Measurements from ENCODE around the gene DPM2. TPM values are rescaled to one million over a fixed set of nuclear protein-coding genes. Genes with fewer than 3 reads are reported as not detected.

DPM2 gene
- total and polyA plus RNA-seq, 8 donors, result 1.7 to 98.2 (median 35.3) TPM

- intact Hi-C loops (cut with DNase I; ENCODE audit: low total_unique reads), result no loop called here
- 40 to 63% (median 52%) methylated on average over 21 of the region's 21 CpGs for WGBS, 5 donors
- DNase-seq, result peak in 1 of 2 donors; percentile 90
- no peaks in the 10 kb centered on the region for H3K27me3 ChIP-seq
- H3K36me3 ChIP-seq, result peaks cover under 1 to 55% (median 39%) of the 10 kb centered on the region in 4 donors
- TF ChIP-seq CTCF (IDR thresholded peaks at IDR 0.05), result no peak
- TF ChIP-seq POLR2A (IDR thresholded peaks at IDR 0.05), result no peak
- TF ChIP-seq POLR2AphosphoS5 (IDR thresholded peaks at IDR 0.05), result peak in 2 of 3 donors; percentile 2 to 29
- no peak for TF ChIP-seq EP300 (IDR thresholded peaks at IDR 0.05)
- H3K4me1 ChIP-seq, result peaks cover 42 to 82% (median 64%) of the 10 kb centered on the region in 4 donors
- H3K9me3 ChIP-seq, result no peaks in the 10 kb centered on the region
- H3K27ac ChIP-seq, result peak overlapping the region in 4 of 5 donors; percentile 41 to 57 (median 49)
- no peak overlapping the region for H3K4me3 ChIP-seq
Measured at GRCh38 chr9:127950513-127951289, 13.0 kb upstream of the DPM2 start.

- Histone ChIP-seq H3K4me3 (no peak overlapping the region), H3K4me1 (peaks cover 34 to 82% (median 58%) of the 10 kb centered on the region in 4 donors), H3K36me3 (peaks cover 8 to 62% (median 46%) of the 10 kb centered on the region in 4 donors), H3K27me3 (no peaks in the 10 kb centered on the region), H3K27ac (peak overlapping the region in 4 of 5 donors; percentile 41 to 57 (median 49)), H3K9me3 (no peaks in the 10 kb centered on the region)
- TF ChIP-seq POLR2A (IDR thresholded peaks at IDR 0.05) (no peak), EP300 (IDR thresholded peaks at IDR 0.05) (no peak), POLR2AphosphoS5 (IDR thresholded peaks at IDR 0.05) (no peak), CTCF (IDR thresholded peaks at IDR 0.05) (no peak)
- 56 to 61% (median 59%) methylated on average over 12 to 17 of the region's 17 CpGs for WGBS, 5 donors
- intact Hi-C loops (cut with DNase I; ENCODE audit: low total_unique reads), result no loop called here
- no peak for DNase-seq
Measured at GRCh38 chr9:127949827-127950512, 12.3 kb upstream of the DPM2 start.

GRCh38 chr9:127947841-127948710, 10.4 kb upstream of the DPM2 start:
- H3K27ac ChIP-seq, result peak overlapping the region in 3 of 5 donors; percentile 4 to 42 (median 32)
- intact Hi-C loops (cut with DNase I; ENCODE audit: low total_unique reads), result no loop called here

More at GRCh38 chr9:127947841-127948710, 10.4 kb upstream of the DPM2 start:
- Histone ChIP-seq H3K4me1 (peaks cover 20 to 79% (median 49%) of the 10 kb centered on the region in 4 donors), H3K27me3 (no peaks in the 10 kb centered on the region), H3K9me3 (no peaks in the 10 kb centered on the region), H3K4me3 (no peak overlapping the region), H3K36me3 (peaks cover 24 to 81% (median 60%) of the 10 kb centered on the region in 4 donors)
- 78 to 89% (median 86%) methylated on average over 12 to 17 of the region's 17 CpGs for WGBS, 5 donors
- TF ChIP-seq EP300 (IDR thresholded peaks at IDR 0.05), result no peak
- no peak for TF ChIP-seq CTCF (IDR thresholded peaks at IDR 0.05)
- no peak for TF ChIP-seq POLR2A (IDR thresholded peaks at IDR 0.05)
- TF ChIP-seq POLR2AphosphoS5 (IDR thresholded peaks at IDR 0.05), result no peak
- DNase-seq, result no peak
